Gastroesophageal sphincter (tissue), 4 donors: ENCODE measurements around the gene GBE1. TPM values are rescaled to one million over a fixed set of nuclear protein-coding genes. Genes with fewer than 3 reads are reported as not detected.

Experiments used
- ATAC-seq: fragments of 150-250 bp; one replicate; pipeline ENCODE4 v1.9.1; 2016; ENCODE audit warnings: mild to moderate bottlenecking, moderate library complexity
- H3K27ac ChIP-seq, 4 donors: fragments of 200-600 bp; sonication (generic) in 3 of 4; 1 replicate in 3 of 4; 2 replicates in 1 of 4; pipeline ENCODE4 v1.5.1; 2016 to 2019
- H3K27me3 ChIP-seq: fragments of 200-600 bp; sonication (generic); one replicate; pipeline ENCODE4 v1.5.1; 2019
- H3K36me3 ChIP-seq, 2 donors: fragments of 200-600 bp; sonication (generic); one replicate each; pipeline ENCODE4 v1.5.1; 2019; ENCODE audit warnings: control low read depth in 1 of 2
- H3K4me1 ChIP-seq, 3 donors: fragments of 200-600 bp; sonication (generic); 1 replicate in 2 of 3; 2 replicates in 1 of 3; pipeline ENCODE4 v1.5.1; 2016 to 2019; ENCODE audit warnings: control low read depth in 2 of 3
- H3K4me3 ChIP-seq, 2 donors: fragments of 200-600 bp; sonication (generic); one replicate each; pipeline ENCODE4 v1.5.1; 2019; ENCODE audit warnings: mild to moderate bottlenecking in 1 of 2, moderate library complexity in 1 of 2
- H3K9me3 ChIP-seq, 3 donors: fragments of 200-600 bp; sonication (generic); one replicate each; pipeline ENCODE4 v1.5.1; 2017 to 2019; ENCODE audit warnings: control low read depth in 2 of 3
- CTCF ChIP-seq, 4 experiments: fragments of 200-600 bp in 2 of 4; fragments of 450-650 bp in 2 of 4; sonication (generic) in 1 of 4; IDR thresholded peaks; one replicate each; pipeline ENCODE4 v1.5.1; 2017 to 2019; ENCODE audit warnings: antibody characterized with exemption in 4 of 4, mild to moderate bottlenecking in 2 of 4, moderate library complexity in 2 of 4
- EP300 ChIP-seq: sonication (generic); formaldehyde crosslinking; IDR thresholded peaks from one replicate; pipeline ENCODE4 v1.6.1; 2017; ENCODE audit warnings: antibody characterized with exemption, mild to moderate bottlenecking
- POLR2A ChIP-seq, 2 donors: fragments of 450-650 bp; IDR thresholded peaks; one replicate each; pipeline ENCODE4 v1.6.1; 2017; ENCODE audit warnings: antibody characterized with exemption in 2 of 2, mild to moderate bottlenecking in 2 of 2, moderate library complexity in 1 of 2
- POLR2AphosphoS5 ChIP-seq: sonication (generic); formaldehyde crosslinking; IDR thresholded peaks from one replicate; pipeline ENCODE4 v1.6.1; 2017; ENCODE audit warnings: antibody characterized with exemption
- WGBS, 2 donors: methylation state at CpG; one replicate each; pipeline ENCODE4 v1.1.5; 2018; ENCODE audit warnings: low coverage in 1 of 2; 5-methylcytosine and 5-hydroxymethylcytosine counted together
- total RNA-seq, 4 donors: library from RNA; depleted of rRNA; stranded (reverse); fragments of >200 nt; gene quantifications; one replicate each; pipeline ENCODE4 v1.1.0, GENCODE V29; 2016

Gene GBE1
- total RNA-seq, 4 donors from 2014 or later: 23.3 to 59.4 (median 27.2) TPM

DNA sequence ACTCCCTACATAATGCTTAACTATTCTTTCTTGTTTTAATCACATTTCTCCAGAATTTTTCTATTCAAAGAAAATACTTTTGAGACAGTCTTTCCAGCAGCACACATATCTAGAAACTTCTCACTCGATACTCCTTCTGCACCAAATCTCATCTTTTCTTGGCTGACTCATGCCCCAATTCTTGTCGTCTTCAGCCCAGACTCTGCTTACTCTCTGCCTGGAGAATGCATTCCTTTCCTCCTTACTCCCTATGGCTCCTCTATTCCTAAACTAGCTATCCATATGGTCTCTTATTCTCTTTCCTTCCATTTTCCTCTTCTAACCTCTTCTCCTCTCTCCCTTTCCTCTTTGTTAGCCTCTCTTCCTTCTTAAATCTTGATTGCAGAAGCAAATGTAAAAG is 158.7 kb downstream of the GBE1 start:
- Histone ChIP-seq H3K27ac (no peak overlapping the region), H3K4me1 (no peaks in the 10 kb centered on the region), H3K9me3 (no peaks in the 10 kb centered on the region), H3K4me3 (no peak overlapping the region), H3K27me3 (no peaks in the 10 kb centered on the region), H3K36me3 (peaks cover 0 to 4% of the 10 kb centered on the region in 2 donors)
- ATAC-seq: no peak
- no peak for TF ChIP-seq EP300
- WGBS, 2 donors: 62 to 76% methylated on average over 2 of the region's 2 CpGs

DNA sequence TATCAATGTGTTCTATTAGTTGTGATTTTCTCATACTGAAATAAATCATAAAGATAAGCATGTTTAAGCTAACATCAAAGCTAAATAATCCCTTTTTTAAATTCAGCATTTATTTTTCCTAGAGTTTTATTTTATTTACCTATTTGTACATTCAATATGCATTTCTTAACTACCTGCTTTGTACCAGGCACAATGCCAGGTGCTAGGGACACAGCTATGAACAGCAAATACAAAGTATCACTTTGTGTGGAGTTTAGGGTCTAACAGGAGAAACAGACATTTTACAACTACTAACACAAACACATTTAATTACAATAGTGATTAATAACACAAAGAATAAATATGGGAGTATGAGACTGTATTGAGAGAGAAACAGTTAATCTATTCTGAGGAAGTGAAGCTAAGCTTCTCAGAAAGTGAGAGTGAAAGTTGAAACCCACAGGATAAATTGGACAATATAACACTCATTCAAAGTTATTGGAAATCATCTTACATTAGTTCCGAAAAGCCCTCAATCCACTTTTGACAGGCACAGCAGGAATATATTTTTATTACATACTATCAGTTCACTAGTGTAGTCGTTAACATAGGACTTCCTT is 159.6 kb downstream of the GBE1 start:
- ATAC-seq: no peak
- no peak for TF ChIP-seq EP300
- no peak for TF ChIP-seq POLR2AphosphoS5
- no peak for TF ChIP-seq CTCF (IDR thresholded peaks at IDR 0.05)
- TF ChIP-seq POLR2A (IDR thresholded peaks at IDR 0.05): no peak
- H3K27me3 ChIP-seq: no peaks in the 10 kb centered on the region
- H3K36me3 ChIP-seq: no peaks in the 10 kb centered on the region
- H3K27ac ChIP-seq: no peak overlapping the region
- H3K9me3 ChIP-seq: no peaks in the 10 kb centered on the region
- WGBS, 2 donors: 72 to 79% methylated on average over 2 of the region's 2 CpGs
- no peaks in the 10 kb centered on the region for H3K4me1 ChIP-seq
- no peak overlapping the region for H3K4me3 ChIP-seq

- ATAC-seq: no peak
- H3K9me3 ChIP-seq: no peaks in the 10 kb centered on the region
- H3K27me3 ChIP-seq: no peaks in the 10 kb centered on the region
- H3K36me3 ChIP-seq: peaks cover 0 to 25% of the 10 kb centered on the region in 2 donors
- 93 to 97% methylated on average over 5 of the region's 5 CpGs for WGBS, 2 donors
- no peak for TF ChIP-seq POLR2AphosphoS5
- no peak for TF ChIP-seq POLR2A (IDR thresholded peaks at IDR 0.05)
- TF ChIP-seq CTCF (IDR thresholded peaks at IDR 0.05): no peak
- TF ChIP-seq EP300: no peak
- no peaks in the 10 kb centered on the region for H3K4me1 ChIP-seq
- H3K27ac ChIP-seq: no peak overlapping the region
- H3K4me3 ChIP-seq: no peak overlapping the region
Measured at GRCh38 chr3:81592101-81592500, 169.3 kb downstream of the GBE1 start.

DNA sequence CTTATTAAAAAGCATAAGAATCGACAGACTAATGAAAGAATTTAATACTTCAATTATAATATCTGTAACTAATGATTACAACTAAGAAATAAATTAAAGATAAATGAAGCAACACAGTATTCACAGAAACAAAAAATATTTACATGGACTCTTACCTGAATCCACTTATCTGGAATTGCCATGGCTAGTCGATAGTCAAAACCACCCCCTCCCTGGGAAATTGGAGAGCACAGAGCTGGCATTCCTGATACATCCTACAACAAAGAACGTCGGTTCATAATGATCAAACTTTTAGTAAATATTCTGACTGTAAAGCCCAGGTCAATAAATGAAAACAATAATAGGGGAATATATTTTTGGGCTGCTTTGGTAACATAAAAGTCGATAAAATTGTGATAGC is 175.5 kb downstream of the GBE1 start:
- WGBS, 2 donors: 84 to 97% methylated on average over 5 of the region's 5 CpGs
- TF ChIP-seq POLR2AphosphoS5 (no peak), POLR2A (IDR thresholded peaks at IDR 0.05) (no peak), CTCF (IDR thresholded peaks at IDR 0.05) (no peak), EP300 (no peak)
- Histone ChIP-seq H3K27me3 (no peaks in the 10 kb centered on the region), H3K9me3 (no peaks in the 10 kb centered on the region), H3K4me3 (no peak overlapping the region), H3K36me3 (peaks cover 0 to 10% of the 10 kb centered on the region in 2 donors), H3K4me1 (peaks cover 0 to 2% (median 0%) of the 10 kb centered on the region in 3 donors), H3K27ac (no peak overlapping the region)
- no peak for ATAC-seq

GRCh38 chr3:81585056-81585455 is 176.4 kb downstream of the GBE1 start:
- H3K27me3 ChIP-seq: no peaks in the 10 kb centered on the region
- WGBS, 2 donors: 78 to 95% methylated on average over 2 of the region's 2 CpGs

More at GRCh38 chr3:81585056-81585455, 176.4 kb downstream of the GBE1 start:
- Histone ChIP-seq H3K4me1 (peaks cover 0 to 10% (median 0%) of the 10 kb centered on the region in 3 donors), H3K36me3 (peaks cover 0 to 3% of the 10 kb centered on the region in 2 donors), H3K9me3 (no peaks in the 10 kb centered on the region), H3K4me3 (no peak overlapping the region), H3K27ac (no peak overlapping the region)
- TF ChIP-seq CTCF (IDR thresholded peaks at IDR 0.05) (no peak), POLR2AphosphoS5 (no peak), POLR2A (IDR thresholded peaks at IDR 0.05) (no peak), EP300 (no peak)
- ATAC-seq: no peak
